RWPE2 (cell line): ENCODE measurements around the gene CTNNA2.

Source experiments
- ATAC-seq: fragments of 200-7000 bp; cut with Tn5 transposase; 3 replicates; pipeline ENCODE4 v1.9.1; 2021; ENCODE audit warnings: low read depth
- DNase-seq: peaks from one replicate; pipeline ENCODE4 v3.0.0-alpha.2; 2020; ENCODE audit warnings: low spot score
- H3K27ac ChIP-seq: fragments of 450-650 bp; 2 replicates; pipeline ENCODE4 v1.5.1; 2017; ENCODE audit warnings: mild to moderate bottlenecking; ENCODE audit not compliant: poor library complexity, severe bottlenecking
- H3K27me3 ChIP-seq: fragments of 250-450 bp; sonication (Bioruptor Pico); 2 replicates; pipeline ENCODE4 v1.5.1; 2021; ENCODE audit warnings: mild to moderate bottlenecking, moderate library complexity; ENCODE audit not compliant: insufficient read depth, poor library complexity, severe bottlenecking
- H3K36me3 ChIP-seq: fragments of 250-450 bp; sonication (Bioruptor Pico); 2 replicates; pipeline ENCODE4 v1.5.1; 2020; ENCODE audit warnings: low read depth, mild to moderate bottlenecking, moderate library complexity
- H3K4me1 ChIP-seq: fragments of 250-450 bp; sonication (Bioruptor Pico); 2 replicates; pipeline ENCODE4 v1.5.1; 2021; ENCODE audit warnings: mild to moderate bottlenecking, moderate library complexity; ENCODE audit not compliant: insufficient read depth, poor library complexity, severe bottlenecking
- H3K4me3 ChIP-seq: fragments of 250-450 bp; sonication (Bioruptor Pico); 2 replicates; pipeline ENCODE4 v1.5.1; 2021; ENCODE audit warnings: mild to moderate bottlenecking, moderate library complexity; ENCODE audit not compliant: severe bottlenecking
- H3K9me3 ChIP-seq: fragments of 250-450 bp; sonication (Bioruptor Pico); 2 replicates; pipeline ENCODE4 v1.5.1; 2021; ENCODE audit warnings: mild to moderate bottlenecking, moderate library complexity; ENCODE audit not compliant: severe bottlenecking
- CTCF ChIP-seq: fragments of 450-650 bp; IDR thresholded peaks from one replicate; pipeline ENCODE4 v1.5.1; 2017; ENCODE audit warnings: mild to moderate bottlenecking, moderate library complexity; ENCODE audit not compliant: poor library complexity, severe bottlenecking

CTNNA2 gene

GRCh38 chr2:80008596-80008995 lies 495.7 kb downstream of the CTNNA2 start:
- Histone ChIP-seq H3K4me3 (no peak overlapping the region), H3K27ac (no peak overlapping the region), H3K27me3 (no peaks in the 10 kb centered on the region), H3K36me3 (no peaks in the 10 kb centered on the region), H3K4me1 (no peaks in the 10 kb centered on the region), H3K9me3 (no peaks in the 10 kb centered on the region)
- no peak for ATAC-seq
- TF ChIP-seq CTCF: no peak
- DNase-seq: no peak

- Histone ChIP-seq H3K4me1 (no peaks in the 10 kb centered on the region), H3K4me3 (no peak overlapping the region), H3K9me3 (no peaks in the 10 kb centered on the region), H3K27me3 (no peaks in the 10 kb centered on the region), H3K36me3 (no peaks in the 10 kb centered on the region), H3K27ac (no peak overlapping the region)
- ATAC-seq (no peak), DNase-seq (no peak)
- no peak for TF ChIP-seq CTCF
Measured at GRCh38 chr2:80009211-80009610, 496.4 kb downstream of the CTNNA2 start.

- Histone ChIP-seq H3K27me3 (no peaks in the 10 kb centered on the region), H3K4me3 (no peak overlapping the region), H3K36me3 (no peaks in the 10 kb centered on the region), H3K4me1 (no peaks in the 10 kb centered on the region), H3K9me3 (no peaks in the 10 kb centered on the region), H3K27ac (no peak overlapping the region)
- ATAC-seq (no peak), DNase-seq (no peak)
- TF ChIP-seq CTCF: no peak
Measured at GRCh38 chr2:80012061-80012460, 499.2 kb downstream of the CTNNA2 start.

- H3K27me3 ChIP-seq: no peaks in the 10 kb centered on the region
- no peaks in the 10 kb centered on the region for H3K36me3 ChIP-seq
- H3K9me3 ChIP-seq: no peaks in the 10 kb centered on the region
- H3K4me1 ChIP-seq: no peaks in the 10 kb centered on the region
- DNase-seq (no peak), ATAC-seq (0 out of 3 replicates have a peak, but pooled peaks have one; percentile 31)
- H3K4me3 ChIP-seq: no peak overlapping the region
- no peak overlapping the region for H3K27ac ChIP-seq
- TF ChIP-seq CTCF: no peak
Measured at GRCh38 chr2:80014637-80015036, 501.8 kb downstream of the CTNNA2 start.

GRCh38 chr2:80016171-80016570 lies 503.3 kb downstream of the CTNNA2 start:
- Histone ChIP-seq H3K4me1 (no peaks in the 10 kb centered on the region), H3K9me3 (no peaks in the 10 kb centered on the region), H3K27ac (no peak overlapping the region), H3K27me3 (no peaks in the 10 kb centered on the region), H3K36me3 (no peaks in the 10 kb centered on the region), H3K4me3 (no peak overlapping the region)
- DNase-seq: no peak
- no peak for TF ChIP-seq CTCF
- ATAC-seq: no peak
